ENCODE measurements around the gene GMNC.
A peak's percentile ranks its signal among the peaks of the same experiment; 100 is the strongest.

Gene GMNC, protein sequence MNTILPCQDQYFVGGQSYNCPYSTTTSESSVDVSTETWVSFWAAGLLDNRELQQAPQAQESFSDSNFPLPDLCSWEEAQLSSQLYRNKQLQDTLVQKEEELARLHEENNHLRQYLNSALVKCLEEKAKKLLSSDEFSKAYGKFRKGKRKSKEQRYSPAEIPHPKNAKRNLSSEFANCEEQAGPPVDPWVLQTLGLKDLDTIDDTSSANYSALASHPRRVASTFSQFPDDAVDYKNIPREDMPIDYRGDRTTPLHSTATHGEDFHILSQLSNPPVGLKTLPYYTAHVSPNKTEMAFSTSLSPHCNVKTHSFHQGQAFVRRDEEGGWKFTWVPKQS

DNA sequence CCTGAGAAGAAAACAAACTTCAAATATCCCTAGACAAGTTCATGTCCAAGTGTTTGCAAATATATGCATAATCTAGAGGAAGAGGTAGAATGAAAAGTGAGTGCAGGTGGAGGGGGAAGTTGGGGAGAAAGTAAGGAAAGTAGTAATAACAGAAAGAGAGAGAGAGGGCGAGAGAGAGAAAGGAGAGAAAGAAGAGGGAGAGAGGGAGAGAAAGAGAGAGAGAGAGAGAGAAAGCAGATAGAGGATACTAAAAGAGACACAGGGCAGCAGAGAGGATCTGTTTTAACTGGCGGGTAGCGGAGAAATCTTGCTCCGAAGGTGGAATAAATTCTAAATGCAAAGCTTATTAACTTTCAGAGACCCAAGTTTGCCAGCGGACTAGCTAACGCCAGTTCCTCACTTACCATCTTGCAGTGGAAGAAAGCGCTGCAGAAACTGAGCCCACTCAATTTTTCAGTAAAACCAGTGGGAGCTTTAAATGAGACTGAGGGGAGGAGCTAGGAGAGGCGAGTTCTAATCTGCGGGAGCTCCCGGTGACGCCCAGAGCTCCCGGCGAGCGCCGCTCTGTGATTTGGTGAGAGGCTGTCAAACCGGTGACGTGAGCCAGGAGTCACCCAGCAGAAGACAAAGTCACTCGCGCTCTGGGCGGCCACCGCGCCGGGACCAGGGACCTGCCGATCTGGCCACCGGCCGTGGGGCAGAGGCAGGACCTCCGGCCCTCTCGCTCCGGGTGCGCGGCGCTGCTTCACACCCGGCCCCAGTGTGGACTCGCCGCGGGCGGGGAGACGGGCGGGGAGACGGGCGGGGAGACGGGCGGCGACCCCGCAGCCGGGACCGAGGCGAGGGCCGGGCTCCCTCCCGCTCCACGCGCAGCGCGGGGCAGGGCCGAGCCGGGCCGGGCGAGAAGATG, at the start of gene GMNC:
Gene GMNC (minus strand): TSS at position 486 of the 910 bp plus-strand sequence. CDS start 79 bp downstream, at position 407.
- peak; percentile 58 for DNase-seq (ENCODE audit: low spot score)
- TF ChIP-seq, protein P1, sequence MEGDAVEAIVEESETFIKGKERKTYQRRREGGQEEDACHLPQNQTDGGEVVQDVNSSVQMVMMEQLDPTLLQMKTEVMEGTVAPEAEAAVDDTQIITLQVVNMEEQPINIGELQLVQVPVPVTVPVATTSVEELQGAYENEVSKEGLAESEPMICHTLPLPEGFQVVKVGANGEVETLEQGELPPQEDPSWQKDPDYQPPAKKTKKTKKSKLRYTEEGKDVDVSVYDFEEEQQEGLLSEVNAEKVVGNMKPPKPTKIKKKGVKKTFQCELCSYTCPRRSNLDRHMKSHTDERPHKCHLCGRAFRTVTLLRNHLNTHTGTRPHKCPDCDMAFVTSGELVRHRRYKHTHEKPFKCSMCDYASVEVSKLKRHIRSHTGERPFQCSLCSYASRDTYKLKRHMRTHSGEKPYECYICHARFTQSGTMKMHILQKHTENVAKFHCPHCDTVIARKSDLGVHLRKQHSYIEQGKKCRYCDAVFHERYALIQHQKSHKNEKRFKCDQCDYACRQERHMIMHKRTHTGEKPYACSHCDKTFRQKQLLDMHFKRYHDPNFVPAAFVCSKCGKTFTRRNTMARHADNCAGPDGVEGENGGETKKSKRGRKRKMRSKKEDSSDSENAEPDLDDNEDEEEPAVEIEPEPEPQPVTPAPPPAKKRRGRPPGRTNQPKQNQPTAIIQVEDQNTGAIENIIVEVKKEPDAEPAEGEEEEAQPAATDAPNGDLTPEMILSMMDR (IDR thresholded peaks at IDR 0.05; ENCODE audit: extremely low read depth, missing control alignments): no peak

DNA sequence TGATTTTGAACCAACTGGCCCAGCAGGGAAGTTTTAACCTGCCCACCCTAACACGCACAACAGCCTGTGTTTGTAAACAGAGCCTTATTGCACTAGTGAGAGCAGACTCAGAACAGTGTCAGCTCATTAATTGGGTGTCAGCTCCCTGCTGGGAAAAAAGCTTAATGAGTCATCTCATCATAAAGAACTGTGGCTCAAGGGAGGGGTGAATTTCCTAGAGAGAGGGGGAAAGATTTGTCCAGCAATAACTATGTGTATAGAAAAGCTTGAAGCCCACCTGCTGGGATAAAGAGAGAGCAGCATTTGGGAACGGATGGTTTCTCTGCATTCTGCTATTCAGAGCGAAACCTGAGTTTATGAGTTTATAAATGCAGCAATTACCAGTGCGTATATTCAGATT, 48.9 kb upstream of the GMNC start:
- TF ChIP-seq, protein P1 (IDR thresholded peaks at IDR 0.05; ENCODE audit: extremely low read depth, missing control alignments): no peak
- no peak for DNase-seq (ENCODE audit: low spot score)

DNA sequence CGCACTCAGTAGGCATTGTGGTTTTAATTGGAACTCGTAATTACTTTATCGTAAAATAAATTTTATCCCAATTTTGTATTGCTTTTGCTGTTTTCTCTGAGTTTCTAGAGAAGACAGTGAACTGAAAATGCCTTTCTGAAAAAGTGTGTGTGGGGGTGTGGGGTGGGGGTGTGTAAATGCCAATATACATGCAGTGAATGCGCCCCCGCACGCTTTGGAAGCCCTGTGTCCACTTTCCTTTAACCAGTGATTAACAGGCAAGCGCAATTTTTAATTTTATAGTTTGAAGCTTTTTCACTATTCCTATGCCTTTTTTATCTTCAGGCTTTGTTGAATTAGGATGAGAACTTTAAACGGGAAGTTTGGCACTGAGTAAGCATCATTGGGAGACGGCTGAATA, 47.4 kb upstream of the GMNC start:
- no peak for DNase-seq (ENCODE audit: low spot score)
- TF ChIP-seq, protein P1 (IDR thresholded peaks at IDR 0.05; ENCODE audit: extremely low read depth, missing control alignments): no peak

DNA sequence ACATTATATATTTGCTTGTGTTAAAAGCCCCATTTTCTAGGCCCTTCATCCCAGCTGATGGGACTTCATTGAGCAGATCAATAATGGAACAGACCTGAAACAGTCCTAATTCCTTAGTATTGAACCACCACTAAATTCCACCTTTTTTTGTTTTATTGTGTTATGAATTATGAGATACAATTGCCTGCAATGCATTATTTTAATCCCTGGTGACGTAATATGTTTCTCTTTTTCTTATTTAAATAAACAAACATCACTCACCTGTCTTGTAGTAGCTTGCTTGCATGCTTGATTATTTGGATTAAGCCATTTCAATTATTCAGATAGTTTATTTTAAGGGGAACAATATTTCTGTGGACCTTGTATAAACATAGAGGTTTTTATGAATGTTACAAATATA, 40.7 kb upstream of the GMNC start:
- TF ChIP-seq, protein P1 (IDR thresholded peaks at IDR 0.05; ENCODE audit: extremely low read depth, missing control alignments): no peak
- no peak for DNase-seq (ENCODE audit: low spot score)

DNA sequence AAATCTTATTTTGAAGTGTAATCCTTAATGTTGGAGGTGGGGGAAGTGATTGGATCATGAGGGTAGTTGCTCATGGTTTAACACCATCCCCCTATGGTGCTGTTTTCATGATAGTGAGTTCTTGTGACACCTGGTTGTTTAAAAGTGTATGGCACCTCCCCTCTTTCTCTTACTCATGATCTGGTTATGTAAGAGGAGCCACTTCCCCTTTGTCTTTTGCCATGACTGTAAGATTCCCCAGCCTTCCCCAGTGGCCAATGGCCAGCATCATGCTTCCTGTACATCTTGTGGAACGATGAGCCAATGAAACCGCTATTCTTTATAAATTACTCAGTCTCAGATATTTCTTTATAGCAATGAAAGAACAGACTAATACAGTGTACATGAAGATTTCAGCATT, 39.8 kb upstream of the GMNC start:
- no peak for DNase-seq (ENCODE audit: low spot score)
- TF ChIP-seq, protein P1 (IDR thresholded peaks at IDR 0.05; ENCODE audit: extremely low read depth, missing control alignments): no peak

DNA sequence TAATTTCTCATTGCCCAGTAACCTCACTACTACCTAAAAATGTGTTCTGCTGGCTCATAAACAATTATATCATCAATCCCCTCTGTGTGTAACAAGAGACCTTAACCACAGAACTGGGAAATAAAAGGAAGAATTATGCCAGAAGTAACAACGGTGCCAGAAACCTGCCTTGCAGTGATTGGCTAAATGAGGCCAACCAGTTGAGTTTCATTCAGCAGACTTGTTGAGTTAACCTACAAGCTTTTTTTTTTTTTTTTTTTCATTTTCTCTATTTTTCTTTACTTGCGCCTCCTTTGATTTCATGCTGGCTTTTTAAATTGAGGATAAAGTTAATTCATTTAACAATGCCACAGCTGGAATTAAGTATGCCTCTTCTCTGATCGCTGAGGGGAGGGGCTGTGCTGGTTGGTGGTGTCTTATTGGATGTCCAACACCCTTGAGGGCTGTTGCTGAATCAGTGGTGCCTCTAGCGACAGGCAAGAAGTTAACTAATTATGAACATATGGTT, 30.0 kb upstream of the GMNC start:
- TF ChIP-seq, protein P1 (IDR thresholded peaks at IDR 0.05; ENCODE audit: extremely low read depth, missing control alignments): no peak
- DNase-seq (ENCODE audit: low spot score): no peak

DNA sequence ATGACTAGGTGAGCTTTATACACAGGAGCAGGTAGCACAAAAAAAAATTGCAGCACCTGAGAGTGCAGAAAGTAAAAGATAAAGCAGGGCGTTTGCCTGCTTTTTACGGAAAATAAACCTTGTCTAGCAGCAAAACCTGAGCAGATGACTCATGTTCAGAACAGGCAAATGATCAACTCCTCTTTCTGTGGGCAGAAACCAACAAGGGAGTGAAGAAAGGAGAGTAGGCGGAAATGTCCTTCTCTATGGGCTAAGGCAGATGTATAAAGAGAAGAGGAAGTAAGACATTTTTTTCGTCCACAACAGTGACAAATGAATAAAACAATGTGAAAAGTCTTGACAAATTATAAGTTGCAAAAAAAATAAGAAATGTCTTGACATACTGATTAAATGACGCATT, 24.5 kb upstream of the GMNC start:
- DNase-seq (ENCODE audit: low spot score): peak; percentile 26
- TF ChIP-seq, protein P1 (IDR thresholded peaks at IDR 0.05; ENCODE audit: extremely low read depth, missing control alignments): no peak

Data from GM20000 (cell line).